ENCODE measurements around the gene ZNF385C.
"Not testable (repeated sequence)": the region's sequence is repeated elsewhere in the genome, so short reads cannot be mapped to it uniquely, and the experiment has no call there.

ZNF385C gene

GRCh38 chr17:42097691-42098631, at the start of gene ZNF385C:
Gene ZNF385C (minus strand): TSS chr17:42098473. CDS start chr17:42063056, 35,417 bp downstream.
- no peak for DNase-seq

GRCh38 chr17:42146911-42147607, 48.8 kb upstream of the ZNF385C start:
- DNase-seq = no peak

- DNase-seq = not testable (repeated sequence)
Measured at GRCh38 chr17:42143138-42143537, 44.9 kb upstream of the ZNF385C start.

GRCh38 chr17:42142371-42142896, 44.2 kb upstream of the ZNF385C start:
- DNase-seq = no peak

- DNase-seq = no peak
Measured at GRCh38 chr17:42141382-42141781, 43.1 kb upstream of the ZNF385C start.

- not testable (repeated sequence) for DNase-seq
Measured at GRCh38 chr17:42140690-42141089, 42.4 kb upstream of the ZNF385C start.

- no peak for DNase-seq
Measured at GRCh38 chr17:42138749-42139492, 40.6 kb upstream of the ZNF385C start.

GRCh38 chr17:42136654-42137051, 38.4 kb upstream of the ZNF385C start:
- no peak for DNase-seq

GRCh38 chr17:42135664-42136653, 37.7 kb upstream of the ZNF385C start:
- DNase-seq = no peak

GRCh38 chr17:42135151-42135550, 36.9 kb upstream of the ZNF385C start:
- DNase-seq = no peak

GRCh38 chr17:42133461-42134041, 35.3 kb upstream of the ZNF385C start:
- DNase-seq = no peak

GRCh38 chr17:42132941-42133340, 34.7 kb upstream of the ZNF385C start:
- DNase-seq = no peak

GRCh38 chr17:42131981-42132432, 33.7 kb upstream of the ZNF385C start:
- DNase-seq = no peak

GRCh38 chr17:42131232-42131631, 33.0 kb upstream of the ZNF385C start:
- no peak for DNase-seq

GRCh38 chr17:42130310-42130936, 32.1 kb upstream of the ZNF385C start:
- DNase-seq = no peak

- no peak for DNase-seq
Measured at GRCh38 chr17:42129109-42129837, 31.0 kb upstream of the ZNF385C start.

GRCh38 chr17:42127414-42127813, 29.1 kb upstream of the ZNF385C start:
- DNase-seq = no peak

GRCh38 chr17:42126836-42127235, 28.6 kb upstream of the ZNF385C start:
- DNase-seq = no peak

GRCh38 chr17:42125565-42125964, 27.3 kb upstream of the ZNF385C start:
- DNase-seq = no peak

GRCh38 chr17:42124256-42124655, 26.0 kb upstream of the ZNF385C start:
- no peak for DNase-seq

All from GOT3 (cell line).